WTC11 (cell line): ENCODE results near the gene RUSC2.

Source experiments
- CTCF ChIP-seq: fragments of 200-600 bp; IDR thresholded peaks from 2 replicates; pipeline ENCODE4 v1.8.0; 2022; ENCODE audit warnings: antibody characterized with exemption
- FOXJ3 ChIP-seq: sonication (generic); formaldehyde crosslinking; IDR thresholded peaks from 2 replicates; pipeline ENCODE4 v1.9.0; 2021; ENCODE audit warnings: missing genetic modification reagents, mild to moderate bottlenecking, borderline replicate concordance
- MLX ChIP-seq: sonication (generic); formaldehyde crosslinking; IDR thresholded peaks from 2 replicates; pipeline ENCODE4 v1.8.1; 2023; ENCODE audit warnings: mild to moderate bottlenecking, missing genetic modification reagents, moderate library complexity
- TP53 ChIP-seq: sonication (generic); formaldehyde crosslinking; IDR thresholded peaks from 2 replicates; pipeline ENCODE4 v1.8.1; 2023; ENCODE audit warnings: mild to moderate bottlenecking, missing genetic modification reagents

- TF ChIP-seq FOXJ3 (CRISPR knock-in tag) (no peak), CTCF (no peak), MLX (CRISPR knock-in tag) (no peak), TP53 (CRISPR knock-in tag) (no peak)
Measured at GRCh38 chr9:35500130-35500748, 10.3 kb downstream of the RUSC2 start.
